Measurements from ENCODE around the gene PLEK. TPM values are rescaled to one million over a fixed set of nuclear protein-coding genes. Genes with fewer than 3 reads are reported as not detected.

Gene PLEK
- total RNA-seq, 6 experiments from 2014 or later, result 0.98 to 14.8 (median 2.4) TPM

GRCh38 chr2:68418855-68419254 lies 53.8 kb downstream of the PLEK start:
- H3K4me3 ChIP-seq, result no peak overlapping the region
- no peak overlapping the region for H3K27ac ChIP-seq
- no peaks in the 10 kb centered on the region for H3K36me3 ChIP-seq
- WGBS (ENCODE audit: insufficient coverage, low coverage, low lambda C conversion rate, missing lambda C conversion rate), result 93% methylated on average over 2 of the region's 3 CpGs
- H3K27me3 ChIP-seq, result no peaks in the 10 kb centered on the region
- TF ChIP-seq POLR2A (IDR thresholded peaks at IDR 0.05) (no peak), CTCF (IDR thresholded peaks at IDR 0.05) (no peak)
- DNase-seq (no peak), ATAC-seq (no peak)
- H3K4me1 ChIP-seq, result no peaks in the 10 kb centered on the region
- intact Hi-C loops (cut with DNase I), result no loop called here
- no peaks in the 10 kb centered on the region for H3K9me3 ChIP-seq

GRCh38 chr2:68420254-68420910 lies 55.3 kb downstream of the PLEK start:
- ATAC-seq, result no peak
- TF ChIP-seq CTCF (IDR thresholded peaks at IDR 0.05), result no peak
- TF ChIP-seq POLR2A (IDR thresholded peaks at IDR 0.05), result no peak
- H3K36me3 ChIP-seq, result no peaks in the 10 kb centered on the region
- H3K4me3 ChIP-seq, result no peak overlapping the region
- WGBS (ENCODE audit: insufficient coverage, low coverage, low lambda C conversion rate, missing lambda C conversion rate), result 42% methylated on average over 3 of the region's 3 CpGs
- no peaks in the 10 kb centered on the region for H3K4me1 ChIP-seq
- no peak for DNase-seq
- no peak overlapping the region for H3K27ac ChIP-seq
- no peaks in the 10 kb centered on the region for H3K9me3 ChIP-seq
- H3K27me3 ChIP-seq, result no peaks in the 10 kb centered on the region
- intact Hi-C loops (cut with DNase I), result no loop called here

- peaks cover 5 to 34% (median 15%) of the 10 kb centered on the region in 4 donors for H3K4me1 ChIP-seq
- no peak overlapping the region for H3K27ac ChIP-seq
- no peaks in the 10 kb centered on the region for H3K27me3 ChIP-seq
- no peak overlapping the region for H3K4me3 ChIP-seq
- 35% methylated on average over 2 of the region's 2 CpGs for WGBS (ENCODE audit: insufficient coverage, low coverage, low lambda C conversion rate, missing lambda C conversion rate)
- intact Hi-C loops (cut with DNase I), result no loop called here
- no peaks in the 10 kb centered on the region for H3K9me3 ChIP-seq
- H3K36me3 ChIP-seq, result no peaks in the 10 kb centered on the region
- no peak for ATAC-seq
- no peak for TF ChIP-seq POLR2A (IDR thresholded peaks at IDR 0.05)
- TF ChIP-seq CTCF (IDR thresholded peaks at IDR 0.05), result no peak
- no peak for DNase-seq
Observed at GRCh38 chr2:68423966-68424650, 59.0 kb downstream of the PLEK start.

GRCh38 chr2:68425503-68425902 lies 60.4 kb downstream of the PLEK start:
- intact Hi-C loops (cut with DNase I), result no loop called here
- no peak for TF ChIP-seq CTCF (IDR thresholded peaks at IDR 0.05)
- TF ChIP-seq POLR2A (IDR thresholded peaks at IDR 0.05), result no peak
- Histone ChIP-seq H3K4me1 (peaks cover 5 to 42% (median 15%) of the 10 kb centered on the region in 4 donors), H3K9me3 (no peaks in the 10 kb centered on the region), H3K4me3 (no peak overlapping the region), H3K27ac (no peak overlapping the region), H3K36me3 (no peaks in the 10 kb centered on the region), H3K27me3 (no peaks in the 10 kb centered on the region)
- ATAC-seq, result no peak
- DNase-seq, result no peak
- no CpG with 5 or more reads among the region's 3 CpGs for WGBS (ENCODE audit: insufficient coverage, low coverage, low lambda C conversion rate, missing lambda C conversion rate)

All from right lobe of liver (tissue), 6 donors.